Spleen (tissue), 3 donors: ENCODE data around the gene KDM6B.

ENCODE experiments used
- POLR2A ChIP-seq, 3 donors: fragments of 450-650 bp; IDR thresholded peaks; one replicate each; pipeline ENCODE4 v1.5.1; 2017; ENCODE audit warnings: antibody characterized with exemption in 3 of 3, mild to moderate bottlenecking in 1 of 3
- POLR2AphosphoS5 ChIP-seq, 3 donors: sonication (generic); formaldehyde crosslinking; IDR thresholded peaks; one replicate each; pipeline ENCODE4 v1.5.1; 2017; ENCODE audit warnings: antibody characterized with exemption in 3 of 3

DNA sequence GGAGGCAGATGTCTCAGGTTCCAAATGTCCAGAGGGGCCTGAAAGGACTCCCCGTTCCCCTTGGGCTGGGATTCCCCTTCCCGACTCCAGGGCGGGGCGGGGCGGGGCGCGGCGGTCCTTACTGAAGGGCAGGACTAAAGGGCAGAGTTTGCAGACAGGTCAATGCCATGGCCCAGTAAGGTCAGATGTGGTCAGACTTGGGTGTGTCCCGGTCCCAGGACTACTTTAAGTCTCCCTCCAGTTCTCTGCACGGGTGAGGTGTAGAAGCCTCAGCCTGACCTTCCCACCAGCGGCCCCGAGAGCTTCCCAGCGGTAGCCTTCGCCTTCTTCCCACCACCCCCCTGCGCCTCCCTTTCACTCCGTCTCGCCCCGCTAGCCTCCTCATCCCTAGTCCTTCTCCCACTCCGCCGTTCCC lies 532 bp downstream of the KDM6B start:
- no peak for TF ChIP-seq POLR2AphosphoS5 (IDR thresholded peaks at IDR 0.05)
- no peak for TF ChIP-seq POLR2A (IDR thresholded peaks at IDR 0.05)
